ENCODE data around the gene GRAMD4.

Gene GRAMD4

GRCh38 chr22:46588279-46589140 is 31.7 kb upstream of the GRAMD4 start:
- H3K4me3 ChIP-seq (ENCODE audit: low read depth, low read length): no peak overlapping the region
- no peak for TF ChIP-seq CTCF (IDR thresholded peaks at IDR 0.05; ENCODE audit: low read depth, low read length)

DNA sequence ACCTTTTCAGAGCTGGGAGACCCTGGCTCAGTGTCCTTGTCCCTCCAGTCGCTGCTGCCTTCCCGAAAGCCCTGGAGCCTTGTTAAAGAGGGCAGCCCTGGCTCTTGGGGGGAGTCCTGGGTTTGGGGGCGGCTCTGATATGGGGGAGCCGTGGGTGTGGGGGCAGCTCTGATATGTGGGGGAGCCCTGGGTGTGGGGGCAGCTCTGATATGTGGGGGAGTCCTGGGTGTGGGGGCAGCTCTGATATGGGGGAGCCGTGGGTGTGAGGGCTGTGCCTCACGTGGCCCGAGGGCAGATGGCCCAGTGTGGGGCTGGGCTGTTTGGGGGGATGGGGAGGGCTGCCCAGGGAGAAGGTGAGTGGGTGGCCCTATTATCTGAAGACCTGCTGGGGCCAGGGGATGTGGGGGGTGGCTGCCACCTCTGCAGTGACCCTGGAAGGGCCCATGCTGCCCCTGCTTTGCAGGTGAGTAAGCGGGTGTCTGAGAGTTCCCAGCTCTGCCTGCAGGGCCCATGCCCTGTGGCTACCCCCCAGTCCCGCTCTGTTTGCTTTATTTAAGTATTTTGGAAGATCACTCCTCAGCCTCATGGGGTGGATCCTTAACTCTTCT is 30.9 kb upstream of the GRAMD4 start:
- no peak for TF ChIP-seq CTCF (IDR thresholded peaks at IDR 0.05; ENCODE audit: low read depth, low read length)

DNA sequence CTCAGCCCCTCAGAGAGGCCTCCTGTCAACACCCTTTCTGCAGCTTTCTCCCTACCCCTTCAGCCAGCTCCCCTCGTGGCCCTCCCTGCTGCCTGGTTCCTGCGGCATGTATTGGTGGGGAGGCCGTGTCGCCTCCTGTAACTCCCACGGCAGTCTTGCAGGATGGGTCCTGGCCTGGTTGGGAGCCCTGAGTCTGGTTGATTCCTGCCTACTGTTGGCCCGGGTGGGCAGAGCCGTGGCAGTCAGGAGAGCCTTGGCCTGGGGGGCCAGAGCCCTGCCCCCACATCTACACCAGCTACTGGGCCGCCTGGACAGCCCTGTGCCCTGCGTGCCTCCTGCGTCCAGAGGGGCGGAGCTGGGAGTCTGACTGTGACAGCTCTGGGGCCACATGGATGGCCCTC is 30.3 kb upstream of the GRAMD4 start:
- no peak for TF ChIP-seq CTCF (IDR thresholded peaks at IDR 0.05; ENCODE audit: low read depth, low read length)
- H3K4me3 ChIP-seq (ENCODE audit: low read depth, low read length): no peak overlapping the region

More for the DNA sequence above, 30.9 kb upstream of the GRAMD4 start:
- H3K4me3 ChIP-seq (ENCODE audit: low read depth, low read length): no peak overlapping the region

DNA sequence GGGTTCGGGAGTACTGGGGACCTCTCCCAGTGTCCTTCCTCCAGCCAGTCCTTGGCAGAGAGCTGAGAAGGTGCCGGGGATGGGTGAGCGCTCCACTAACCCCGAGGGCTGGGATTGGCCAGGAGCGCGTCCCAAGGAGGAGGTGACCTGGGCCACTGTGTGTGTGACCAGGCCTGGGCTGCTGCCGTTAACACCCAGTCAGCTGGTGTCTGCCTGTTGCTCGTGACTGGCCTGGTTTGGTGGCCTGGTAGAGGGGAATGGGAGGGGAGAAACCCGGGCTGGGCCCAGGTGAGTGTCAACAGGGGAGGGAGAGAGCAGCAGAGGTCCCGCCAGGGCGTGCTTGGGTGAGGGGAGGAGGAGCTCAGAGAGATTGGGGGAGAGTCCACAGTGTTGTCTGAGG is 29.9 kb upstream of the GRAMD4 start:
- H3K4me3 ChIP-seq (ENCODE audit: low read depth, low read length): no peak overlapping the region

DNA sequence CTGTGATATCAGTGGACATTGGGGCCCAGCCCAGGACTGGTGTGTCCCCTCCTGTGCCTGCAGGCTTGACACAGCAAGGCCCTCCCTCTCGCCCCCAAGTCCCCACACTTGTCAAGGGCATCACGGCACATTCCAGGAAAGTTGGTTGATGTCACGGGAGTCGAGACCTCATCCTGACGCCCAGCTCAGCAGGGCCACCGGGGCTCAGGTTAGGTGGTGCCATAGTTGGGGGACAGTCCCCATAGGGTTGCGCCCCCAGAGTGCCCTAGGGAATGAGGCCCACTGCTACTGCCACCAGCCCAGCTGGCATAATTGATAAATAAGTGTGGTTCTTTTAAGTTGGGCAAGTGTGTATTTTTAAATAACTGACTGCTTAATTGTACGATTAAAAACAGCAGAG is 28.3 kb upstream of the GRAMD4 start:
- no peak for TF ChIP-seq CTCF (IDR thresholded peaks at IDR 0.05; ENCODE audit: low read depth, low read length)
- H3K4me3 ChIP-seq (ENCODE audit: low read depth, low read length): no peak overlapping the region

More for the DNA sequence above, 29.9 kb upstream of the GRAMD4 start:
- TF ChIP-seq CTCF (IDR thresholded peaks at IDR 0.05; ENCODE audit: low read depth, low read length): no peak

DNA sequence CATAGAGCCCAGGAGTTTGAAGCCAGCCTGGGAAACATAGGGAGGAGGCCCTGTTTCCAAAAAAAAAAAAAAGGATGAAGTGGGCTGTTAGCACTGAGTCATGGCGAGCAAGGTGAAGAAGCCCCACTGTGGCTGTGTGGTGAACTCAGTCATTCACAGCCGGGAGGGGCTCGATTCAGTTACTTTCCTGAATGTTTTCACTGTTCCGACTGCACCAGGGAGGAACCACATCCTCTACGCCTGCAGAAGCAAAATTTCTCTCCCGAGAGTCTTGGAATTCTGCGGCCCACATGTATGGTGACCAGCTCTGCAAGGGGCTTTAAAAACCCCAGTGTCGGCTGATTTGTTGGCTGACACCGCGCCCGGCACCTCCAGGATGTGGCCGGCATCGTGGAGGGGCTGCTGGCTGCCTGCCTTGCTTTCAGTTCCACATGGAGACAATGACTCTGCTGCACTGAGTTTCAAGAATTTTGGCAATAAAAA is 27.8 kb upstream of the GRAMD4 start:
- no peak overlapping the region for H3K4me3 ChIP-seq (ENCODE audit: low read depth, low read length)

More for the DNA sequence above, 27.8 kb upstream of the GRAMD4 start:
- TF ChIP-seq CTCF (IDR thresholded peaks at IDR 0.05; ENCODE audit: low read depth, low read length): no peak
